HepG2 (cell line): ENCODE results near the gene NUP153. TPM values are rescaled to one million over a fixed set of nuclear protein-coding genes. Genes with fewer than 3 reads are reported as not detected.

Experiments
- HMG20A ChIP-seq: IDR thresholded peaks from 2 replicates; pipeline ENCODE4 v1.6.1; 2016; ENCODE audit warnings: borderline replicate concordance
- HOXA3 ChIP-seq: sonication (generic); formaldehyde crosslinking; IDR thresholded peaks from 2 replicates; pipeline ENCODE4 v1.5.0; 2020; ENCODE audit warnings: missing genetic modification reagents
- MBNL3 ChIP-seq: fragments of 250-450 bp; sonication (Bioruptor Pico); conservative IDR thresholded peaks from 2 replicates; pipeline ENCODE4 v1.8.0; 2022; ENCODE audit warnings: mild to moderate bottlenecking, inconsistent platforms
- MED13 ChIP-seq: sonication (generic); formaldehyde crosslinking; IDR thresholded peaks from 2 replicates; pipeline ENCODE4 v1.5.0; 2020; ENCODE audit warnings: missing genetic modification reagents
- MIXL1 ChIP-seq: IDR thresholded peaks from 2 replicates; pipeline ENCODE4 v1.6.1; 2016
- MXD4 ChIP-seq: IDR thresholded peaks from 2 replicates; pipeline ENCODE4 v1.6.1; 2016; ENCODE audit warnings: mild to moderate bottlenecking, missing biosample characterization, missing genetic modification reagents
- ZFP37 ChIP-seq: sonication (generic); formaldehyde crosslinking; IDR thresholded peaks from 2 replicates; pipeline ENCODE4 v1.4.0; 2020; ENCODE audit warnings: missing genetic modification reagents, borderline replicate concordance
- ZMYM2 ChIP-seq: sonication (generic); formaldehyde crosslinking; IDR thresholded peaks from 2 replicates; pipeline ENCODE4 v1.8.0; 2022; ENCODE audit warnings: mild to moderate bottlenecking, missing genetic modification reagents
- ZNF136 ChIP-seq: sonication (generic); formaldehyde crosslinking; IDR thresholded peaks from 2 replicates; pipeline ENCODE4 v1.8.1; 2022; ENCODE audit warnings: low read depth, mild to moderate bottlenecking, moderate library complexity, missing genetic modification reagents
- ZNF816 ChIP-seq: sonication (generic); formaldehyde crosslinking; IDR thresholded peaks from 2 replicates; pipeline ENCODE4 v1.8.0; 2022; ENCODE audit warnings: missing genetic modification reagents, mild to moderate bottlenecking, borderline replicate concordance
- polyA plus RNA-seq, 8 experiments: library from polyadenylated mRNA; depleted of rRNA in 3 of 8; stranded (reverse) in 7 of 8; unstranded in 1 of 8; fragments of >200 nt; fragmentation: Illumina TruSeq in 4 of 8; extraction: Trizol in 4 of 8; gene quantifications; 2 replicates each; pipeline versions ENCODE4 v1.2.1 to v1.2.3, GENCODE V29; 2011 to 2016; ENCODE audit warnings: low read depth in 4 of 8, missing spikeins in 1 of 8, mixed read lengths in 1 of 8; ENCODE audit not compliant: insufficient read depth in 1 of 8
- total RNA-seq, 5 experiments: library from RNA; depleted of rRNA; stranded (reverse); fragments of >200 nt; fragmentation: Illumina TruSeq; extraction: Trizol; gene quantifications; 2 replicates each; pipeline ENCODE4 v1.2.3, GENCODE V29; 2016; ENCODE audit warnings: low read depth in 1 of 5
- TF ChIP-seq, protein P1 (sequence below): sonication (generic); formaldehyde crosslinking; IDR thresholded peaks from 2 replicates; pipeline ENCODE4 v1.8.0; 2022; ENCODE audit warnings: low read depth, missing genetic modification reagents
- TF ChIP-seq, protein P2 (sequence below): sonication (generic); formaldehyde crosslinking; IDR thresholded peaks from 2 replicates; pipeline ENCODE4 v1.5.0; 2020; ENCODE audit warnings: missing genetic modification reagents
- TF ChIP-seq, protein P3 (sequence below): sonication (generic); formaldehyde crosslinking; IDR thresholded peaks from 2 replicates; pipeline ENCODE4 v1.4.0; 2020; ENCODE audit warnings: missing genetic modification reagents
- TF ChIP-seq, protein P4 (sequence below): sonication (generic); formaldehyde crosslinking; IDR thresholded peaks from 2 replicates; pipeline ENCODE4 v1.4.0; 2020; ENCODE audit warnings: missing genetic modification reagents, borderline replicate concordance
- TF ChIP-seq, protein P5 (sequence below): sonication (generic); formaldehyde crosslinking; IDR thresholded peaks from 2 replicates; pipeline ENCODE4 v1.4.0; 2020; ENCODE audit warnings: missing genetic modification reagents, mild to moderate bottlenecking, borderline replicate concordance
- TF ChIP-seq, protein P6 (sequence below): sonication (generic); formaldehyde crosslinking; IDR thresholded peaks from 2 replicates; pipeline ENCODE4 v1.8.1; 2022; ENCODE audit warnings: mild to moderate bottlenecking, missing genetic modification reagents
- TF ChIP-seq, protein P7 (sequence below): sonication (generic); formaldehyde crosslinking; IDR thresholded peaks from 2 replicates; pipeline ENCODE4 v1.8.0; 2023; ENCODE audit warnings: mild to moderate bottlenecking, missing genetic modification reagents

Gene NUP153
- total and polyA plus RNA-seq, 2 of the 13 experiments (the other 11 are each of a cell fraction or from before 2014, with no cell fraction given): 29.8 to 55.2 TPM

DNA sequence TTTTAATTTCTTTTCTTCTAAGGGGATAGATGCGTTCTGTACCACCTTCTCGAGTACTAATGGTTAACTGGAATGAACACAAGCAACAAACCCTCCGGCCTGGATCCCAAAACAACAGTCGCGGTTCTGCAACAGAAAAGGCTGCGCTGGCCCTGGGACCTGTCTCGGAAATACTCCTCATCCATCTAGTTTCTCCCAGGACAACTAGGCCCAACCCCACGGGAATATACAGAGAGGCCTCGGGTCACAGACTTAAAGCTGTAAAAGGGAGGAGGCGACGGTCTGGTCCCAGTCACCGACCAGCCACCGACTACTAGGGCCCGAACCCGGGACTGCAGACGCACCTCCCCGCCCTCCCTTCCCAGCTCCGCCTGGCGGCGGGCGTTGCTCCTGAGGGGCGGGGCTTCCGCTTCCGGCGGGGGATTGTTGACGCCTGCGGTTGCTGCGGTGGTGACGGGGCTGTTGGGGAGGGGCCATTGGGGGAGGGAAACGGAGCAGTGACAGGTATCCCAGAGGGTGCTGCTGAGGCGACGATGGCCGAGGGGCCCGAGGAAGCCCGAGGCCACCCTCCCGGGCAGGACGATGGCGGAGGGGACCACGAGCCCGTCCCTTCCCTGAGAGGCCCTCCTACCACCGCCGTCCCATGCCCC, 106.7 kb downstream of the NUP153 start, which contains the start of gene FAM8A1 (continued):
- TF ChIP-seq, protein P1, sequence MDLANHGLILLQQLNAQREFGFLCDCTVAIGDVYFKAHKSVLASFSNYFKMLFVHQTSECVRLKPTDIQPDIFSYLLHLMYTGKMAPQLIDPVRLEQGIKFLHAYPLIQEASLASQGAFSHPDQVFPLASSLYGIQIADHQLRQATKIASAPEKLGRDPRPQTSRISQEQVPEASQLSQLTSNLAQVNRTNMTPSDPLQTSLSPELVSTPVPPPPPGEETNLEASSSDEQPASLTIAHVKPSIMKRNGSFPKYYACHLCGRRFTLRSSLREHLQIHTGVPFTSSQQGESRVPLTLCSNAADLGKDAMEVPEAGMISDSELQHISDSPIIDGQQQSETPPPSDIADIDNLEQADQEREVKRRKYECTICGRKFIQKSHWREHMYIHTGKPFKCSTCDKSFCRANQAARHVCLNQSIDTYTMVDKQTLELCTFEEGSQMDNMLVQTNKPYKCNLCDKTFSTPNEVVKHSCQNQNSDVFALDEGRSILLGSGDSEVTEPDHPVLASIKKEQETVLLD (CRISPR knock-in tag): peak; percentile 73
- TF ChIP-seq ZMYM2: peak; percentile 50; the same call in 1 of the 2 replicates
- 0 out of 2 replicates have a peak, but pooled peaks have one; percentile 45 for TF ChIP-seq MXD4
- TF ChIP-seq ZNF816 (CRISPR knock-in tag): no peak
- TF ChIP-seq, protein P2, sequence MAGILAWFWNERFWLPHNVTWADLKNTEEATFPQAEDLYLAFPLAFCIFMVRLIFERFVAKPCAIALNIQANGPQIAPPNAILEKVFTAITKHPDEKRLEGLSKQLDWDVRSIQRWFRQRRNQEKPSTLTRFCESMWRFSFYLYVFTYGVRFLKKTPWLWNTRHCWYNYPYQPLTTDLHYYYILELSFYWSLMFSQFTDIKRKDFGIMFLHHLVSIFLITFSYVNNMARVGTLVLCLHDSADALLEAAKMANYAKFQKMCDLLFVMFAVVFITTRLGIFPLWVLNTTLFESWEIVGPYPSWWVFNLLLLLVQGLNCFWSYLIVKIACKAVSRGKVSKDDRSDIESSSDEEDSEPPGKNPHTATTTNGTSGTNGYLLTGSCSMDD (CRISPR knock-in tag): no peak
- TF ChIP-seq, protein P3, sequence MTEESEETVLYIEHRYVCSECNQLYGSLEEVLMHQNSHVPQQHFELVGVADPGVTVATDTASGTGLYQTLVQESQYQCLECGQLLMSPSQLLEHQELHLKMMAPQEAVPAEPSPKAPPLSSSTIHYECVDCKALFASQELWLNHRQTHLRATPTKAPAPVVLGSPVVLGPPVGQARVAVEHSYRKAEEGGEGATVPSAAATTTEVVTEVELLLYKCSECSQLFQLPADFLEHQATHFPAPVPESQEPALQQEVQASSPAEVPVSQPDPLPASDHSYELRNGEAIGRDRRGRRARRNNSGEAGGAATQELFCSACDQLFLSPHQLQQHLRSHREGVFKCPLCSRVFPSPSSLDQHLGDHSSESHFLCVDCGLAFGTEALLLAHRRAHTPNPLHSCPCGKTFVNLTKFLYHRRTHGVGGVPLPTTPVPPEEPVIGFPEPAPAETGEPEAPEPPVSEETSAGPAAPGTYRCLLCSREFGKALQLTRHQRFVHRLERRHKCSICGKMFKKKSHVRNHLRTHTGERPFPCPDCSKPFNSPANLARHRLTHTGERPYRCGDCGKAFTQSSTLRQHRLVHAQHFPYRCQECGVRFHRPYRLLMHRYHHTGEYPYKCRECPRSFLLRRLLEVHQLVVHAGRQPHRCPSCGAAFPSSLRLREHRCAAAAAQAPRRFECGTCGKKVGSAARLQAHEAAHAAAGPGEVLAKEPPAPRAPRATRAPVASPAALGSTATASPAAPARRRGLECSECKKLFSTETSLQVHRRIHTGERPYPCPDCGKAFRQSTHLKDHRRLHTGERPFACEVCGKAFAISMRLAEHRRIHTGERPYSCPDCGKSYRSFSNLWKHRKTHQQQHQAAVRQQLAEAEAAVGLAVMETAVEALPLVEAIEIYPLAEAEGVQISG (CRISPR knock-in tag): no peak; the same call in 1 of the 2 replicates
- TF ChIP-seq, protein P4, sequence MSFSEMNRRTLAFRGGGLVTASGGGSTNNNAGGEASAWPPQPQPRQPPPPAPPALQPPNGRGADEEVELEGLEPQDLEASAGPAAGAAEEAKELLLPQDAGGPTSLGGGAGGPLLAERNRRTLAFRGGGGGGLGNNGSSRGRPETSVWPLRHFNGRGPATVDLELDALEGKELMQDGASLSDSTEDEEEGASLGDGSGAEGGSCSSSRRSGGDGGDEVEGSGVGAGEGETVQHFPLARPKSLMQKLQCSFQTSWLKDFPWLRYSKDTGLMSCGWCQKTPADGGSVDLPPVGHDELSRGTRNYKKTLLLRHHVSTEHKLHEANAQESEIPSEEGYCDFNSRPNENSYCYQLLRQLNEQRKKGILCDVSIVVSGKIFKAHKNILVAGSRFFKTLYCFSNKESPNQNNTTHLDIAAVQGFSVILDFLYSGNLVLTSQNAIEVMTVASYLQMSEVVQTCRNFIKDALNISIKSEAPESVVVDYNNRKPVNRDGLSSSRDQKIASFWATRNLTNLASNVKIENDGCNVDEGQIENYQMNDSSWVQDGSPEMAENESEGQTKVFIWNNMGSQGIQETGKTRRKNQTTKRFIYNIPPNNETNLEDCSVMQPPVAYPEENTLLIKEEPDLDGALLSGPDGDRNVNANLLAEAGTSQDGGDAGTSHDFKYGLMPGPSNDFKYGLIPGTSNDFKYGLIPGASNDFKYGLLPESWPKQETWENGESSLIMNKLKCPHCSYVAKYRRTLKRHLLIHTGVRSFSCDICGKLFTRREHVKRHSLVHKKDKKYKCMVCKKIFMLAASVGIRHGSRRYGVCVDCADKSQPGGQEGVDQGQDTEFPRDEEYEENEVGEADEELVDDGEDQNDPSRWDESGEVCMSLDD (CRISPR knock-in tag): no peak
- TF ChIP-seq, protein P5, sequence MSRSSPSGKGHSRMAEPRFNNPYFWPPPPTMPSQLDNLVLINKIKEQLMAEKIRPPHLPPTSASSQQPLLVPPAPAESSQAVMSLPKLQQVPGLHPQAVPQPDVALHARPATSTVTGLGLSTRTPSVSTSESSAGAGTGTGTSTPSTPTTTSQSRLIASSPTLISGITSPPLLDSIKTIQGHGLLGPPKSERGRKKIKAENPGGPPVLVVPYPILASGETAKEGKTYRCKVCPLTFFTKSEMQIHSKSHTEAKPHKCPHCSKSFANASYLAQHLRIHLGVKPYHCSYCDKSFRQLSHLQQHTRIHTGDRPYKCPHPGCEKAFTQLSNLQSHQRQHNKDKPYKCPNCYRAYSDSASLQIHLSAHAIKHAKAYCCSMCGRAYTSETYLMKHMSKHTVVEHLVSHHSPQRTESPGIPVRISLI (CRISPR knock-in tag): no peak
- peak; percentile 37; the same call in 1 of the 2 replicates for TF ChIP-seq ZFP37
- peak; percentile 60 for TF ChIP-seq MED13 (CRISPR knock-in tag)
- no peak; the same call in 1 of the 2 replicates for TF ChIP-seq HMG20A (CRISPR knock-in tag)
- TF ChIP-seq ZNF136 (CRISPR knock-in tag): no peak
- TF ChIP-seq HOXA3 (CRISPR knock-in tag): peak; percentile 81
- no peak for TF ChIP-seq MBNL3 (CRISPR knock-in tag)
- TF ChIP-seq MIXL1 (CRISPR knock-in tag): no peak
- TF ChIP-seq, protein P6, sequence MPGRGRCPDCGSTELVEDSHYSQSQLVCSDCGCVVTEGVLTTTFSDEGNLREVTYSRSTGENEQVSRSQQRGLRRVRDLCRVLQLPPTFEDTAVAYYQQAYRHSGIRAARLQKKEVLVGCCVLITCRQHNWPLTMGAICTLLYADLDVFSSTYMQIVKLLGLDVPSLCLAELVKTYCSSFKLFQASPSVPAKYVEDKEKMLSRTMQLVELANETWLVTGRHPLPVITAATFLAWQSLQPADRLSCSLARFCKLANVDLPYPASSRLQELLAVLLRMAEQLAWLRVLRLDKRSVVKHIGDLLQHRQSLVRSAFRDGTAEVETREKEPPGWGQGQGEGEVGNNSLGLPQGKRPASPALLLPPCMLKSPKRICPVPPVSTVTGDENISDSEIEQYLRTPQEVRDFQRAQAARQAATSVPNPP (CRISPR knock-in tag): peak; percentile 86; the same call in 1 of the 2 replicates
- TF ChIP-seq, protein P7, sequence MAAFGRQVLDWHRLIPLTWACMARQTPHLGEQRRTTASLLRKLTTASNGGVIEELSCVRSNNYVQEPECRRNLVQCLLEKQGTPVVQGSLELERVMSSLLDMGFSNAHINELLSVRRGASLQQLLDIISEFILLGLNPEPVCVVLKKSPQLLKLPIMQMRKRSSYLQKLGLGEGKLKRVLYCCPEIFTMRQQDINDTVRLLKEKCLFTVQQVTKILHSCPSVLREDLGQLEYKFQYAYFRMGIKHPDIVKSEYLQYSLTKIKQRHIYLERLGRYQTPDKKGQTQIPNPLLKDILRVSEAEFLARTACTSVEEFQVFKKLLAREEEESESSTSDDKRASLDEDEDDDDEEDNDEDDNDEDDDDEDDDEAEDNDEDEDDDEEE: peak; percentile 96
